Measurements from ENCODE around the gene TBC1D5. TPM values are rescaled to one million over a fixed set of nuclear protein-coding genes. Genes with fewer than 3 reads are reported as not detected.

The TBC1D5 gene
- total and polyA plus RNA-seq, 2 of the 8 experiments (the other 6 are each of a cell fraction or from before 2014, with no cell fraction given): 11.0 to 22.9 TPM

GRCh38 chr3:17775073-17775472, 32.6 kb upstream of the TBC1D5 start:
- Histone ChIP-seq H3K27me3 (replicated peaks in 1 of 4; ENCODE audit: control insufficient read depth in 3 of 4, extremely low read depth in 1 of 4, insufficient read depth in 3 of 4, low read length in 3 of 4) (no peaks in the 10 kb centered on the region), H2BK20ac (ENCODE audit: low read length) (no peak overlapping the region), H3K79me1 (ENCODE audit: low read depth, low read length) (no peaks in the 10 kb centered on the region), H3K23ac (ENCODE audit: insufficient read length) (no peak overlapping the region), H4K5ac (ENCODE audit: insufficient read length, low read depth, low read length) (no peak overlapping the region), H3K79me2 (ENCODE audit: control insufficient read depth in 1 of 2, insufficient read depth in 2 of 2, low read length in 2 of 2) (no peaks in the 10 kb centered on the region), H3K9ac (replicated peaks in 1 of 4; ENCODE audit: extremely low read depth in 1 of 4, low read depth in 3 of 4, low read length in 3 of 4) (no peak overlapping the region), H2AFZ (ENCODE audit: low read length) (peak overlapping the region; percentile 82), H4K91ac (replicated peaks; ENCODE audit: insufficient read length, low read length) (no peak overlapping the region), H2AK5ac (ENCODE audit: low read depth, low read length) (no peak overlapping the region), H3K4me3 (ENCODE audit: extremely low read depth in 1 of 4, insufficient read depth in 2 of 4, low read depth in 3 of 4, low read length in 4 of 4) (no peak overlapping the region), H3K4ac (replicated peaks; ENCODE audit: insufficient read length, low read depth, low read length) (no peak overlapping the region), H3K27ac (ENCODE audit: low read depth, low read length) (no peak overlapping the region), H3K4me1 (replicated peaks in 1 of 4; ENCODE audit: control insufficient read depth in 3 of 4, insufficient read depth in 4 of 4, low read length in 3 of 4) (no peaks in the 10 kb centered on the region; a peak in 1 of 7 replicates), H2BK15ac (ENCODE audit: low read length) (no peak overlapping the region), H2BK12ac (ENCODE audit: low read depth, low read length) (no peak overlapping the region), H3K56ac (replicated peaks; ENCODE audit: insufficient read length, low read depth, low read length) (no peak overlapping the region), H2BK120ac (replicated peaks; ENCODE audit: low read depth, low read length) (no peak overlapping the region), H3K9me3 (ENCODE audit: insufficient read depth in 2 of 2, low read depth in 1 of 2, low read length in 1 of 2) (no peaks in the 10 kb centered on the region), H4K8ac (ENCODE audit: extremely low read depth, insufficient read depth, low read length) (no peak overlapping the region), H3K23me2 (ENCODE audit: low read depth, low read length) (no peaks in the 10 kb centered on the region; the same call in 1 of the 2 replicates), H3K36me3 (ENCODE audit: control insufficient read depth in 2 of 4, insufficient read depth in 4 of 4, low read length in 3 of 4) (no peaks in the 10 kb centered on the region), H3K18ac (ENCODE audit: extremely low read depth, low read length) (no peak overlapping the region), H4K20me1 (replicated peaks in 1 of 2; ENCODE audit: control insufficient read depth in 1 of 2, insufficient read depth in 2 of 2, low read length in 2 of 2) (no peaks in the 10 kb centered on the region), H3K14ac (ENCODE audit: insufficient read length) (no peak overlapping the region), H3K4me2 (ENCODE audit: insufficient read depth in 1 of 2, low read depth in 2 of 2, low read length in 2 of 2) (no peak overlapping the region), H2BK5ac (ENCODE audit: low read depth, low read length) (no peak overlapping the region)
- TF ChIP-seq POU5F1 (IDR thresholded peaks at IDR 0.05; ENCODE audit: low read depth, low read length) (no peak), BCL11A (IDR thresholded peaks at IDR 0.05; ENCODE audit: low read depth in 2 of 2, low read length in 2 of 2) (no peak), SP2 (IDR thresholded peaks at IDR 0.05; ENCODE audit: low read length) (no peak), HDAC6 (IDR thresholded peaks at IDR 0.05; ENCODE audit: low read depth, low read length) (no peak), FOSL1 (IDR thresholded peaks at IDR 0.05; ENCODE audit: insufficient read depth, low read depth, low read length) (0 out of 2 replicates have a peak, but pooled peaks have one; percentile 25), JUND (IDR thresholded peaks at IDR 0.05; ENCODE audit: low read length) (no peak)
- FAIRE-seq (no peak), DNase-seq (ENCODE audit: low read depth in 1 of 2, low spot score in 2 of 2) (no peak)
- ChIA-PET POLR2A (ENCODE audit: partially characterized antibody) (no interaction called here), CTCF (ENCODE audit: partially characterized antibody) (no interaction called here)
- 91% methylated on average over 8 of the region's 8 CpGs; no CpG with 5 or more reads in 1 of the 2 experiments for WGBS, 2 experiments (ENCODE audit: extremely low coverage in 1 of 2, insufficient coverage in 1 of 2, insufficient read length in 1 of 2, insufficient replicate concordance in 2 of 2, low coverage in 1 of 2, low lambda C conversion rate in 2 of 2, missing lambda C conversion rate in 1 of 2)
